ENCODE data around the gene GLB1L.
"Not testable (repeated sequence)": the region's sequence is repeated elsewhere in the genome, so short reads cannot be mapped to it uniquely, and the experiment has no call there.

The GLB1L gene

DNA sequence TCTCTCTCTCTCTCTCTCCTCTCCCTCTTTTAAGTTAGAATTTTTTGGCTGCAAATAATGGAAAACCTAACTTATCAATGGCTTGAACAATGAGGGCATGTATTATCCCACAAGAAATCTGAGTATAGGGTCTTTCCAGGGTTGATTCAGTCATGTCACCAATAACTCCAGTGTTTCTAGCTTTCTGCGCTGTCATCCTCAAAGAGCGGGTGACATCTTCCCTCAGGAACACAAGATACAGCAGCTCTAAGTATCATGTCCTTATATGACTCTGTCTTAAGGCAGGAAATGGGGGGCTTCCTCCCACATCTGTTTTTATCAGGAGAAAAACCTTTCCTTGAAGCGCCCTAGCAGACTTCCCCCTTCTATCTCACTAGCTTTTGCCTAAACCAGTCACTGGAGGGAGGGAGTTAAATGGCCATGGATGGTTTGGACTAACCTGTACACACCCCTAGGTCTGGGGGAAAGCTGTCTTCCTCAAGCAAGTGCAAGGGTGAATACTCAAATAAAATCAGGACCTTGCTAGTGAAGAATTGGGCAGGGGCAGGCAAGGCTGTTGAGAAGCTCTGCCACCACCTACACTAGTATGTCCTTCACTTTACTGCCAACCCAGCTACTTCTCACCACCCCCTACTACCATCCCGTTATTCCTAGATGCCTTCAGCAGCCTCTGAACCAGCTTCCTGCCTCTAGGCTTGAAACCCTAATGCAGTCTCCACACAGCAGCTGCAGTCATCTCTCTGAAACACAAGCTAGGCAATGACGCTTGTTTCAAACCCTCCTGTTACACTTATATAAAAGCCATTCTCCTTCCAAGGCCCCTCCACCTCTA, 16.0 kb upstream of the GLB1L start:
- Histone ChIP-seq H3K4me3 (IDR thresholded peaks at IDR 0.05; ENCODE audit: insufficient read depth, low read depth, low read length) (no peak overlapping the region), H3K27me3 (ENCODE audit: insufficient read depth, low read depth) (peaks cover 3% of the 10 kb centered on the region; the same call in 1 of the 2 replicates), H4K20me1 (ENCODE audit: insufficient read depth) (no peaks in the 10 kb centered on the region), H2AFZ (ENCODE audit: low read depth) (no peak overlapping the region), H3K4me2 (no peak overlapping the region), H3K79me2 (ENCODE audit: insufficient read depth, low read depth) (no peaks in the 10 kb centered on the region), H3K4me1 (ENCODE audit: low read depth, poor library complexity, severe bottlenecking) (no peaks in the 10 kb centered on the region), H3K27ac (no peak overlapping the region), H3K36me3 (ENCODE audit: insufficient read depth) (no peaks in the 10 kb centered on the region), H3K9ac (no peak overlapping the region)
- TF ChIP-seq, protein P1, sequence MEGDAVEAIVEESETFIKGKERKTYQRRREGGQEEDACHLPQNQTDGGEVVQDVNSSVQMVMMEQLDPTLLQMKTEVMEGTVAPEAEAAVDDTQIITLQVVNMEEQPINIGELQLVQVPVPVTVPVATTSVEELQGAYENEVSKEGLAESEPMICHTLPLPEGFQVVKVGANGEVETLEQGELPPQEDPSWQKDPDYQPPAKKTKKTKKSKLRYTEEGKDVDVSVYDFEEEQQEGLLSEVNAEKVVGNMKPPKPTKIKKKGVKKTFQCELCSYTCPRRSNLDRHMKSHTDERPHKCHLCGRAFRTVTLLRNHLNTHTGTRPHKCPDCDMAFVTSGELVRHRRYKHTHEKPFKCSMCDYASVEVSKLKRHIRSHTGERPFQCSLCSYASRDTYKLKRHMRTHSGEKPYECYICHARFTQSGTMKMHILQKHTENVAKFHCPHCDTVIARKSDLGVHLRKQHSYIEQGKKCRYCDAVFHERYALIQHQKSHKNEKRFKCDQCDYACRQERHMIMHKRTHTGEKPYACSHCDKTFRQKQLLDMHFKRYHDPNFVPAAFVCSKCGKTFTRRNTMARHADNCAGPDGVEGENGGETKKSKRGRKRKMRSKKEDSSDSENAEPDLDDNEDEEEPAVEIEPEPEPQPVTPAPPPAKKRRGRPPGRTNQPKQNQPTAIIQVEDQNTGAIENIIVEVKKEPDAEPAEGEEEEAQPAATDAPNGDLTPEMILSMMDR (conservative IDR thresholded peaks at IDR 0.05; ENCODE audit: low read depth, low read length): no peak

DNA sequence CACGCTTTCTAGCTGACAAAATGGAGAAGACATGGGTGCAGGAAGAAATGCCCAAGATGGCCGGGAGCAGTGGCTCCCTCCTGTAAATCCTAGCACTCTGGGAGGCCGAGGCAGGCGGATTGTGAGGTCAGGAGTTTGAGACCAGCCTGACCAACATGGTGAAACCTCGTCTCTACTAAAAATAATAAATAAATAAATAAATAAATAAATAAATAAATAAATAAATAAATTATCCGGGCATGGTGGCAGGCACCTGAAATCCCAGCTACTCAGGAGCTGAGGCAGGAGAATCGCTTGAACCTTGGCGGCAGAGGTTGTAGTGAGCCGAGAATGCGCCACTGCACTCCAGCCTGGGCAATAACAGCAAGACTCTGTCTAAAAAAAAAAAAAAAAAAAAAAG, 13.7 kb upstream of the GLB1L start:
- H3K27ac ChIP-seq: not testable (repeated sequence)

DNA sequence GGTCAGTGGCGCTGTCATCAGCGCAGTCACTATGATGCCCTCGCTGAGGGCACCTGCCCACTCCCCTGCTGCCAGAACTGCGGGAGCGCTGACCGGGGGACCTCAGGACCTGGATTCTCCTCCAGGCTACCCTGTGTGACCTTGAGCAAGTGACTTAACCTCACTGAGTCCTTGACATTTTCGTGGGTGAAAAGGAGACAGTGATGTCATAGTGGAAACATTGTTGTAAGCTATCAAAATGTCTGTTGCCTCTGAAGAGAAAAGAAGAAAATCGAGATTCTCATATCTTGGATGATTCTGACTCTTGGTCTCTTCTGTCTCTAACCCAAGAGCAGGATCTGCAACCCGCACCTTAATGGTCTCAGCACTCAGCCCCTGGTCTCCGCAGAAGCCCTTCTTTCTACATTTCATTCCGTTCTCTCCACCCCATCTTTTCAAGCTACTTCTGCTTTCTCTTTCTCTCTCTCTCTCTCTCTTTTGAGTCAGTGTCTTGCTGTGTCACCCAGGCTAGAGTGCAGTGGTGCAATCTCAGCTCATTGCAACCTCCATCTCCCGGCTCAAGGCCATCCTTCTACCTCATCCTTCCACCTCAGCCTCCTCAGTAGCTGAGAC, 9.5 kb upstream of the GLB1L start:
- Histone ChIP-seq H3K4me2 (peak overlapping the region; percentile 85), H3K4me3 (IDR thresholded peaks at IDR 0.05; ENCODE audit: insufficient read depth, low read depth, low read length) (no peak overlapping the region), H3K36me3 (ENCODE audit: insufficient read depth) (no peaks in the 10 kb centered on the region), H3K9ac (peak overlapping the region; percentile 25; the same call in 1 of the 2 replicates), H4K20me1 (ENCODE audit: insufficient read depth) (no peaks in the 10 kb centered on the region), H3K79me2 (ENCODE audit: insufficient read depth, low read depth) (peaks cover 6% of the 10 kb centered on the region; the same call in 1 of the 2 replicates), H2AFZ (ENCODE audit: low read depth) (peak overlapping the region; percentile 91), H3K4me1 (ENCODE audit: low read depth, poor library complexity, severe bottlenecking) (peaks cover 15% of the 10 kb centered on the region), H3K27ac (no peak overlapping the region), H3K27me3 (ENCODE audit: insufficient read depth, low read depth) (peaks cover 22% of the 10 kb centered on the region; the same call in 1 of the 2 replicates)
- TF ChIP-seq, protein P1 (conservative IDR thresholded peaks at IDR 0.05; ENCODE audit: low read depth, low read length): no peak

More for the DNA sequence above, 13.7 kb upstream of the GLB1L start:
- not testable (repeated sequence) for H4K20me1 ChIP-seq (ENCODE audit: insufficient read depth); H2AFZ ChIP-seq (ENCODE audit: low read depth); H3K36me3 ChIP-seq (ENCODE audit: insufficient read depth); H3K4me3 ChIP-seq (IDR thresholded peaks at IDR 0.05; ENCODE audit: insufficient read depth, low read depth, low read length); H3K9ac ChIP-seq; H3K4me1 ChIP-seq (ENCODE audit: low read depth, poor library complexity, severe bottlenecking); H3K4me2 ChIP-seq; H3K79me2 ChIP-seq (ENCODE audit: insufficient read depth, low read depth)
- H3K27me3 ChIP-seq (ENCODE audit: insufficient read depth, low read depth): peaks cover 22% of the 10 kb centered on the region; the same call in 1 of the 2 replicates

DNA sequence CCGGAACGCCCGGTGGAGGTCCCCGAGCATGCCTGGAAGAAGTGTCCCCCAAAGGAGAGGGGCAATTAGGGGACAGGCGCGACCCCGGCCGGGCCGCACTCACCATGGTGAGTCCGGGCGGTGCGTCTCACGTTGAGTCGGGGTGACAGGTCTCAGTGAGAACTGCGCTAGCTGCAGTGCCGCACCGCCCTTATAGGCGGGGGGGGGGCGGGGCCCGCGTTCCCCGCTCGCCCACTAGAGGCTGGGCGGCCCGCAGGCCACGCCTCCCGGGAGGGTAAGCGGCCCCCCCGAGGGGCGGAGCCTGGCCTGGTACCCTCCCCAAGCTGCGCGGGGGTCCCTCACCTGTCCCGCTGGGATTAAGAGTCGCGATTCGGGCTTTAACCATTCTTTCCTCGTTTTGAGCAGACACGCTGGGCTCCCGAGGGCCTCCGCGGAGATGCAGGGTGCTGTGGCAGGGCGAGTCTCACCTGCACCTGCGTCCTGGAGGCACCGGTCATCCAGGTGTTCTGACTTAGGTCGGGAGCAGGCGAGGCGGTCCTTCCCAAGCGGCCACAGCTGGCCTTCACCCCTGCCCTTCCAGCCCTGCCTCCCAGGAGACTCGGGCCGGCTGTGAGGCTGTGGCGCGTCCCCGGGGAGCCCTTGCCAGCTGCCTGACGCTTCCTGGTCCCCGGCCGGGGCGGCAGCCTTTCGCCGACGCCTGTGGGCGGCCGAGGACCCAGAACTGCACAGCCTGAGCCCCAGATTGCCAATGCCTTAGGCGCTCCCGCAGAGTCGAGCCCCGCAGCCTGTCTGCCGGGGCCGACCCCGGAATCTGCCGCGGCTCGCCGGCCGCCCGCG, 8.7 kb upstream of the GLB1L start, which contains the start of gene TUBA4A:
TSS of gene TUBA4A (minus strand) at position 166 of the 837 bp plus-strand sequence. CDS start at position 106, 60 bp downstream.
- Histone ChIP-seq H3K4me2 (peak within 1 kb of the TSS; percentile 85), H3K4me3 (IDR thresholded peaks at IDR 0.05; ENCODE audit: insufficient read depth, low read depth, low read length) (peak within 1 kb of the TSS; percentile 80), H3K27ac (peak within 1 kb of the TSS; percentile 56), H3K4me1 (ENCODE audit: low read depth, poor library complexity, severe bottlenecking) (peaks cover 22% of the 10 kb centered on the region), H2AFZ (ENCODE audit: low read depth) (peak within 1 kb of the TSS; percentile 91), H3K27me3 (ENCODE audit: insufficient read depth, low read depth) (peaks cover 22% of the 10 kb centered on the region; the same call in 1 of the 2 replicates), H3K36me3 (ENCODE audit: insufficient read depth) (no peaks in the 10 kb centered on the region), H3K79me2 (ENCODE audit: insufficient read depth, low read depth) (peaks cover 6% of the 10 kb centered on the region; the same call in 1 of the 2 replicates), H3K9ac (peak within 1 kb of the TSS; percentile 77), H4K20me1 (ENCODE audit: insufficient read depth) (no peaks in the 10 kb centered on the region)
- TF ChIP-seq, protein P1 (conservative IDR thresholded peaks at IDR 0.05; ENCODE audit: low read depth, low read length): no peak

All from KMS-11 (cell line).